Measurements from ENCODE around the gene CPAMD8.
"Not testable (repeated sequence)": the region's sequence is repeated elsewhere in the genome, so short reads cannot be mapped to it uniquely, and the experiment has no call there.

CPAMD8 gene

DNA sequence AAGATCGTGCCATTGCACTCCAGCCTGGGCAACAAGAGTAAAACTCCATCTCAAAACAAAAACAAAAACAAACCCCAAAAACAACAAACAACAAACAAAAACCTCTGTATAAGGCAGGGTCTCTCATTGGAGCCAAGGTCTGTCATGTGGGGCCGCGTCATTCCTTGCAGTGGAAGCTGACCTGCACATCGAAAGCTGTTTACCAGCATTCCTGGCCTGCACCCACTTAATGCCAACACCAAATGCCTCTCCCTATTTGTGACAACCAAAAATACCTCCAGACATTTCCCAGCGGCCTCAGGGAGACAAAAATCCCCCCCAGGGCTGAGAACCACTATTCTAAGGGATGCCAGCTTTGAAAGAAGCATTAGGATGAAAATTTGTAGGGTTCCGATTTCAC lies 1.2 kb downstream of the CPAMD8 start:
- Histone ChIP-seq H3K27me3 (ENCODE audit: insufficient read depth, poor library complexity, severe bottlenecking) (peaks cover 15% of the 10 kb centered on the region), H3K36me3 (ENCODE audit: low read depth) (no peaks in the 10 kb centered on the region), H3K4me1 (ENCODE audit: insufficient read depth, poor library complexity, severe bottlenecking) (peaks cover 7% of the 10 kb centered on the region), H3K9me3 (ENCODE audit: severe bottlenecking) (peaks cover 11% of the 10 kb centered on the region), H3K27ac (ENCODE audit: poor library complexity, severe bottlenecking) (no peak overlapping the region), H3K4me3 (ENCODE audit: severe bottlenecking) (no peak overlapping the region)
- ATAC-seq (ENCODE audit: low read depth) (no peak), DNase-seq (ENCODE audit: low spot score) (no peak)
- TF ChIP-seq, protein P1, sequence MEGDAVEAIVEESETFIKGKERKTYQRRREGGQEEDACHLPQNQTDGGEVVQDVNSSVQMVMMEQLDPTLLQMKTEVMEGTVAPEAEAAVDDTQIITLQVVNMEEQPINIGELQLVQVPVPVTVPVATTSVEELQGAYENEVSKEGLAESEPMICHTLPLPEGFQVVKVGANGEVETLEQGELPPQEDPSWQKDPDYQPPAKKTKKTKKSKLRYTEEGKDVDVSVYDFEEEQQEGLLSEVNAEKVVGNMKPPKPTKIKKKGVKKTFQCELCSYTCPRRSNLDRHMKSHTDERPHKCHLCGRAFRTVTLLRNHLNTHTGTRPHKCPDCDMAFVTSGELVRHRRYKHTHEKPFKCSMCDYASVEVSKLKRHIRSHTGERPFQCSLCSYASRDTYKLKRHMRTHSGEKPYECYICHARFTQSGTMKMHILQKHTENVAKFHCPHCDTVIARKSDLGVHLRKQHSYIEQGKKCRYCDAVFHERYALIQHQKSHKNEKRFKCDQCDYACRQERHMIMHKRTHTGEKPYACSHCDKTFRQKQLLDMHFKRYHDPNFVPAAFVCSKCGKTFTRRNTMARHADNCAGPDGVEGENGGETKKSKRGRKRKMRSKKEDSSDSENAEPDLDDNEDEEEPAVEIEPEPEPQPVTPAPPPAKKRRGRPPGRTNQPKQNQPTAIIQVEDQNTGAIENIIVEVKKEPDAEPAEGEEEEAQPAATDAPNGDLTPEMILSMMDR (IDR thresholded peaks at IDR 0.05; ENCODE audit: poor library complexity, severe bottlenecking) = no peak

- H3K27me3 ChIP-seq (ENCODE audit: insufficient read depth, poor library complexity, severe bottlenecking) = peaks cover 15% of the 10 kb centered on the region
- not testable (repeated sequence) for H3K27ac ChIP-seq (ENCODE audit: poor library complexity, severe bottlenecking); ATAC-seq (ENCODE audit: low read depth); H3K4me3 ChIP-seq (ENCODE audit: severe bottlenecking); DNase-seq (ENCODE audit: low spot score); H3K36me3 ChIP-seq (ENCODE audit: low read depth); H3K4me1 ChIP-seq (ENCODE audit: insufficient read depth, poor library complexity, severe bottlenecking)
- peaks cover 11% of the 10 kb centered on the region for H3K9me3 ChIP-seq (ENCODE audit: severe bottlenecking)
These were observed 1.7 kb downstream of the CPAMD8 start for GRCh38 chr19:17024941-17025340.

GRCh38 chr19:17023805-17024204 lies 2.8 kb downstream of the CPAMD8 start:
- ATAC-seq (ENCODE audit: low read depth) (no peak), DNase-seq (ENCODE audit: low spot score) (no peak)
- TF ChIP-seq, protein P1 (IDR thresholded peaks at IDR 0.05; ENCODE audit: poor library complexity, severe bottlenecking) = no peak
- Histone ChIP-seq H3K9me3 (ENCODE audit: severe bottlenecking) (peaks cover 11% of the 10 kb centered on the region), H3K27ac (ENCODE audit: poor library complexity, severe bottlenecking) (no peak overlapping the region), H3K36me3 (ENCODE audit: low read depth) (no peaks in the 10 kb centered on the region), H3K4me3 (ENCODE audit: severe bottlenecking) (no peak overlapping the region), H3K27me3 (ENCODE audit: insufficient read depth, poor library complexity, severe bottlenecking) (peaks cover 15% of the 10 kb centered on the region), H3K4me1 (ENCODE audit: insufficient read depth, poor library complexity, severe bottlenecking) (peaks cover 7% of the 10 kb centered on the region)

- ATAC-seq (ENCODE audit: low read depth) = no peak
These were observed 3.9 kb downstream of the CPAMD8 start for GRCh38 chr19:17022738-17023137.

GRCh38 chr19:17021793-17022590 lies 4.6 kb downstream of the CPAMD8 start:
- H3K36me3 ChIP-seq (ENCODE audit: low read depth) = no peaks in the 10 kb centered on the region
- TF ChIP-seq, protein P1 (IDR thresholded peaks at IDR 0.05; ENCODE audit: poor library complexity, severe bottlenecking) = no peak
- peak; percentile 80 for ATAC-seq (ENCODE audit: low read depth)
- H3K4me3 ChIP-seq (ENCODE audit: severe bottlenecking) = no peak overlapping the region
- peaks cover 8% of the 10 kb centered on the region for H3K27me3 ChIP-seq (ENCODE audit: insufficient read depth, poor library complexity, severe bottlenecking)
- H3K9me3 ChIP-seq (ENCODE audit: severe bottlenecking) = peaks cover 11% of the 10 kb centered on the region
- peaks cover 7% of the 10 kb centered on the region for H3K4me1 ChIP-seq (ENCODE audit: insufficient read depth, poor library complexity, severe bottlenecking)
- DNase-seq (ENCODE audit: low spot score) = no peak
- peak overlapping the region; percentile 7 for H3K27ac ChIP-seq (ENCODE audit: poor library complexity, severe bottlenecking)

More at GRCh38 chr19:17022738-17023137, 3.9 kb downstream of the CPAMD8 start:
- peaks cover 14% of the 10 kb centered on the region for H3K27me3 ChIP-seq (ENCODE audit: insufficient read depth, poor library complexity, severe bottlenecking)
- no peak overlapping the region for H3K4me3 ChIP-seq (ENCODE audit: severe bottlenecking)
- H3K4me1 ChIP-seq (ENCODE audit: insufficient read depth, poor library complexity, severe bottlenecking) = peaks cover 7% of the 10 kb centered on the region
- H3K9me3 ChIP-seq (ENCODE audit: severe bottlenecking) = peaks cover 11% of the 10 kb centered on the region
- no peaks in the 10 kb centered on the region for H3K36me3 ChIP-seq (ENCODE audit: low read depth)
- no peak for DNase-seq (ENCODE audit: low spot score)
- peak overlapping the region; percentile 7 for H3K27ac ChIP-seq (ENCODE audit: poor library complexity, severe bottlenecking)
- TF ChIP-seq, protein P1 (IDR thresholded peaks at IDR 0.05; ENCODE audit: poor library complexity, severe bottlenecking) = no peak
